Measurements from ENCODE around the gene PLB1. TPM values are rescaled to one million over a fixed set of nuclear protein-coding genes. Genes with fewer than 3 reads are reported as not detected.

The PLB1 gene
- total and polyA plus RNA-seq, 9 of the 15 experiments (the other 6 are each of a cell fraction or from before 2014, with no cell fraction given): 0.01 to 0.09 (median 0.07) TPM; not detected in 2

- TF ChIP-seq FOXK1 (CRISPR knock-in tag; IDR thresholded peaks at IDR 0.05; ENCODE audit: borderline replicate concordance) (no peak), MCM5 (IDR thresholded peaks at IDR 0.05; ENCODE audit: low read depth) (no peak), ZNF384 (IDR thresholded peaks at IDR 0.05; ENCODE audit: low read depth, low read length) (no peak), KLF1 (tag; IDR thresholded peaks at IDR 0.05) (no peak), ZNF76 (CRISPR knock-in tag; IDR thresholded peaks at IDR 0.05; ENCODE audit: borderline replicate concordance) (no peak), BCOR (IDR thresholded peaks at IDR 0.05) (no peak), ZNF589 (CRISPR knock-in tag; IDR thresholded peaks at IDR 0.05; ENCODE audit: low read depth) (no peak), KLF10 (CRISPR knock-in tag; IDR thresholded peaks at IDR 0.05) (no peak), SOX6 (IDR thresholded peaks at IDR 0.05) (no peak)
- TF ChIP-seq, protein P1, sequence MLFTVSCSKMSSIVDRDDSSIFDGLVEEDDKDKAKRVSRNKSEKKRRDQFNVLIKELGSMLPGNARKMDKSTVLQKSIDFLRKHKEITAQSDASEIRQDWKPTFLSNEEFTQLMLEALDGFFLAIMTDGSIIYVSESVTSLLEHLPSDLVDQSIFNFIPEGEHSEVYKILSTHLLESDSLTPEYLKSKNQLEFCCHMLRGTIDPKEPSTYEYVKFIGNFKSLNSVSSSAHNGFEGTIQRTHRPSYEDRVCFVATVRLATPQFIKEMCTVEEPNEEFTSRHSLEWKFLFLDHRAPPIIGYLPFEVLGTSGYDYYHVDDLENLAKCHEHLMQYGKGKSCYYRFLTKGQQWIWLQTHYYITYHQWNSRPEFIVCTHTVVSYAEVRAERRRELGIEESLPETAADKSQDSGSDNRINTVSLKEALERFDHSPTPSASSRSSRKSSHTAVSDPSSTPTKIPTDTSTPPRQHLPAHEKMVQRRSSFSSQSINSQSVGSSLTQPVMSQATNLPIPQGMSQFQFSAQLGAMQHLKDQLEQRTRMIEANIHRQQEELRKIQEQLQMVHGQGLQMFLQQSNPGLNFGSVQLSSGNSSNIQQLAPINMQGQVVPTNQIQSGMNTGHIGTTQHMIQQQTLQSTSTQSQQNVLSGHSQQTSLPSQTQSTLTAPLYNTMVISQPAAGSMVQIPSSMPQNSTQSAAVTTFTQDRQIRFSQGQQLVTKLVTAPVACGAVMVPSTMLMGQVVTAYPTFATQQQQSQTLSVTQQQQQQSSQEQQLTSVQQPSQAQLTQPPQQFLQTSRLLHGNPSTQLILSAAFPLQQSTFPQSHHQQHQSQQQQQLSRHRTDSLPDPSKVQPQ (CRISPR knock-in tag; IDR thresholded peaks at IDR 0.05; ENCODE audit: borderline replicate concordance): no peak
- TF ChIP-seq, protein P2, sequence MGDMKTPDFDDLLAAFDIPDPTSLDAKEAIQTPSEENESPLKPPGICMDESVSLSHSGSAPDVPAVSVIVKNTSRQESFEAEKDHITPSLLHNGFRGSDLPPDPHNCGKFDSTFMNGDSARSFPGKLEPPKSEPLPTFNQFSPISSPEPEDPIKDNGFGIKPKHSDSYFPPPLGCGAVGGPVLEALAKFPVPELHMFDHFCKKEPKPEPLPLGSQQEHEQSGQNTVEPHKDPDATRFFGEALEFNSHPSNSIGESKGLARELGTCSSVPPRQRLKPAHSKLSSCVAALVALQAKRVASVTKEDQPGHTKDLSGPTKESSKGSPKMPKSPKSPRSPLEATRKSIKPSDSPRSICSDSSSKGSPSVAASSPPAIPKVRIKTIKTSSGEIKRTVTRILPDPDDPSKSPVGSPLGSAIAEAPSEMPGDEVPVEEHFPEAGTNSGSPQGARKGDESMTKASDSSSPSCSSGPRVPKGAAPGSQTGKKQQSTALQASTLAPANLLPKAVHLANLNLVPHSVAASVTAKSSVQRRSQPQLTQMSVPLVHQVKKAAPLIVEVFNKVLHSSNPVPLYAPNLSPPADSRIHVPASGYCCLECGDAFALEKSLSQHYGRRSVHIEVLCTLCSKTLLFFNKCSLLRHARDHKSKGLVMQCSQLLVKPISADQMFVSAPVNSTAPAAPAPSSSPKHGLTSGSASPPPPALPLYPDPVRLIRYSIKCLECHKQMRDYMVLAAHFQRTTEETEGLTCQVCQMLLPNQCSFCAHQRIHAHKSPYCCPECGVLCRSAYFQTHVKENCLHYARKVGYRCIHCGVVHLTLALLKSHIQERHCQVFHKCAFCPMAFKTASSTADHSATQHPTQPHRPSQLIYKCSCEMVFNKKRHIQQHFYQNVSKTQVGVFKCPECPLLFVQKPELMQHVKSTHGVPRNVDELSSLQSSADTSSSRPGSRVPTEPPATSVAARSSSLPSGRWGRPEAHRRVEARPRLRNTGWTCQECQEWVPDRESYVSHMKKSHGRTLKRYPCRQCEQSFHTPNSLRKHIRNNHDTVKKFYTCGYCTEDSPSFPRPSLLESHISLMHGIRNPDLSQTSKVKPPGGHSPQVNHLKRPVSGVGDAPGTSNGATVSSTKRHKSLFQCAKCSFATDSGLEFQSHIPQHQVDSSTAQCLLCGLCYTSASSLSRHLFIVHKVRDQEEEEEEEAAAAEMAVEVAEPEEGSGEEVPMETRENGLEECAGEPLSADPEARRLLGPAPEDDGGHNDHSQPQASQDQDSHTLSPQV (IDR thresholded peaks at IDR 0.05): no peak
- TF ChIP-seq, protein P3, sequence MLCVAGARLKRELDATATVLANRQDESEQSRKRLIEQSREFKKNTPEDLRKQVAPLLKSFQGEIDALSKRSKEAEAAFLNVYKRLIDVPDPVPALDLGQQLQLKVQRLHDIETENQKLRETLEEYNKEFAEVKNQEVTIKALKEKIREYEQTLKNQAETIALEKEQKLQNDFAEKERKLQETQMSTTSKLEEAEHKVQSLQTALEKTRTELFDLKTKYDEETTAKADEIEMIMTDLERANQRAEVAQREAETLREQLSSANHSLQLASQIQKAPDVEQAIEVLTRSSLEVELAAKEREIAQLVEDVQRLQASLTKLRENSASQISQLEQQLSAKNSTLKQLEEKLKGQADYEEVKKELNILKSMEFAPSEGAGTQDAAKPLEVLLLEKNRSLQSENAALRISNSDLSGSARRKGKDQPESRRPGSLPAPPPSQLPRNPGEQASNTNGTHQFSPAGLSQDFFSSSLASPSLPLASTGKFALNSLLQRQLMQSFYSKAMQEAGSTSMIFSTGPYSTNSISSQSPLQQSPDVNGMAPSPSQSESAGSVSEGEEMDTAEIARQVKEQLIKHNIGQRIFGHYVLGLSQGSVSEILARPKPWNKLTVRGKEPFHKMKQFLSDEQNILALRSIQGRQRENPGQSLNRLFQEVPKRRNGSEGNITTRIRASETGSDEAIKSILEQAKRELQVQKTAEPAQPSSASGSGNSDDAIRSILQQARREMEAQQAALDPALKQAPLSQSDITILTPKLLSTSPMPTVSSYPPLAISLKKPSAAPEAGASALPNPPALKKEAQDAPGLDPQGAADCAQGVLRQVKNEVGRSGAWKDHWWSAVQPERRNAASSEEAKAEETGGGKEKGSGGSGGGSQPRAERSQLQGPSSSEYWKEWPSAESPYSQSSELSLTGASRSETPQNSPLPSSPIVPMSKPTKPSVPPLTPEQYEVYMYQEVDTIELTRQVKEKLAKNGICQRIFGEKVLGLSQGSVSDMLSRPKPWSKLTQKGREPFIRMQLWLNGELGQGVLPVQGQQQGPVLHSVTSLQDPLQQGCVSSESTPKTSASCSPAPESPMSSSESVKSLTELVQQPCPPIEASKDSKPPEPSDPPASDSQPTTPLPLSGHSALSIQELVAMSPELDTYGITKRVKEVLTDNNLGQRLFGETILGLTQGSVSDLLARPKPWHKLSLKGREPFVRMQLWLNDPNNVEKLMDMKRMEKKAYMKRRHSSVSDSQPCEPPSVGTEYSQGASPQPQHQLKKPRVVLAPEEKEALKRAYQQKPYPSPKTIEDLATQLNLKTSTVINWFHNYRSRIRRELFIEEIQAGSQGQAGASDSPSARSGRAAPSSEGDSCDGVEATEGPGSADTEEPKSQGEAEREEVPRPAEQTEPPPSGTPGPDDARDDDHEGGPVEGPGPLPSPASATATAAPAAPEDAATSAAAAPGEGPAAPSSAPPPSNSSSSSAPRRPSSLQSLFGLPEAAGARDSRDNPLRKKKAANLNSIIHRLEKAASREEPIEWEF (CRISPR knock-in tag; IDR thresholded peaks at IDR 0.05): no peak
Observed at GRCh38 chr2:28666496-28667184, 170.8 kb downstream of the PLB1 start (continued).

Data from K562 (cell line).